GM18505 (cell line): ENCODE results near the gene C1orf174.

Experiments used
- ATAC-seq: cut with Tn5 transposase; IDR thresholded peaks from one replicate; pipeline ENCODE4 v1.9.1; 2021; ENCODE audit not compliant: unreplicated experiment
- POLR2A ChIP-seq: IDR thresholded peaks from 4 replicates; pipeline ENCODE4 v1.6.1; 2011; ENCODE audit warnings: borderline replicate concordance; ENCODE audit not compliant: insufficient read depth, insufficient read length; ENCODE audit errors: extremely low read depth

Gene C1orf174

DNA sequence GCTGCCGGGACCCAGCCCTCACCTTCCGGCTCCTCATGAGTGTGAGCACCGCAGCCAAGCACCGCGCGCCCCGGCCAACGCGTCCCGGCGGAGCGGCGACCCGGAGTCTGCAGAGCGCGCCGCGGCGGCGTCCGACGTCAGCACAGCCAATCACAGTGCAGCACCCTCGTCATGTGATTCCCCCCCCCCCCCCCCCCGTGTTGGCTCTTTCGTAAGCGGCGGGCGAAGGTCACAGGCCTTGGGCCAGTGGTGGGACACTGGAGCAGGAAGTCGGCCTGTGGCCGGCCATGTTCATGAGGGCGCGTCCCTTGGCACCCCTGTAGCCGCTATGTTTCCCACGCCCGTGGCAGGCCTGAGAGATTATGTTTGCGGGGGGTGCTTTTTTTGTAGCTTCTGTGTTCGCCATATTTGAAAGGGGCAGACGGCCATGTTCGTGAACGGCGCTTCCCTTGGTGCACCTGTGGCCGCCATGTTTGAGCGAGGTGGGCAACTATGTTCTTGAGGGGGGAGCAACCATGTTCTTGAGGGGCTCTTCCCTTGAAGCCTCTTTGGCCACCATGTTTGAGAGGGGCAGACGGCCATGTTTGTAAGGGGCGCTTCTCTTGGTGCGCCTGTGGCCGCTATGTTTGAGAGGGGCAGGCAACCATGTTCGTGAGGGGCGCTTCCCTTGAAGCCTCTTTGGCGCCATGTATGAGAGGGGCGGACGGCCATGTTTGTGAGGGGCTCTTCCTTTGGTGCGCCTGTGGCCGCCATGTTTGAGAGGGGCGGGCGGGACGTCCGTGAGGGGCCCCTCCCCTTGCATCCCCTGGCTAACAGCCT, at the start of gene C1orf174:
Gene C1orf174 (minus strand): TSS at position 123 of the 819 bp plus-strand sequence. CDS start 86 bp downstream, at position 37.
- peak; percentile 65 for TF ChIP-seq POLR2A
- peak; percentile 59 for ATAC-seq

DNA sequence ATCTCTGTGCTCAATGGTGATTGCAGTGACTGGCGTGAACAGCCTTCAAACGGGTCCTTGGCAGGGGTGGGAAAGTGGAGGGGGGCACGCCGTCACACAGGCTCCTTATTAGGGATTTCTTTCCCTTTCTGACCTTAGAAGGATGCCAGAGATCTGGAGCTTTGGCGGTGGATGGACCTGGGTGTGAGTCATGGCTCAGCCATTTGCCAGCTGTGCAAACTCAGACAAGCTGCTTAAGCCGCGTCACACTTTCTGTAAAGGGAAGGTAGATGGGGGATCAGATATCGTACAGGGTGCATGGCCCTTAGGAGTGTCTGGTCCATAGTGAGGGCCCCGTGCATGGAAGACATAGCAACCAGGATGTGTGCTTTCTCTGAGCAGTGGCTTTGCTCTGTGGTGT, 48.3 kb upstream of the C1orf174 start:
- ATAC-seq = no peak
- no peak for TF ChIP-seq POLR2A

DNA sequence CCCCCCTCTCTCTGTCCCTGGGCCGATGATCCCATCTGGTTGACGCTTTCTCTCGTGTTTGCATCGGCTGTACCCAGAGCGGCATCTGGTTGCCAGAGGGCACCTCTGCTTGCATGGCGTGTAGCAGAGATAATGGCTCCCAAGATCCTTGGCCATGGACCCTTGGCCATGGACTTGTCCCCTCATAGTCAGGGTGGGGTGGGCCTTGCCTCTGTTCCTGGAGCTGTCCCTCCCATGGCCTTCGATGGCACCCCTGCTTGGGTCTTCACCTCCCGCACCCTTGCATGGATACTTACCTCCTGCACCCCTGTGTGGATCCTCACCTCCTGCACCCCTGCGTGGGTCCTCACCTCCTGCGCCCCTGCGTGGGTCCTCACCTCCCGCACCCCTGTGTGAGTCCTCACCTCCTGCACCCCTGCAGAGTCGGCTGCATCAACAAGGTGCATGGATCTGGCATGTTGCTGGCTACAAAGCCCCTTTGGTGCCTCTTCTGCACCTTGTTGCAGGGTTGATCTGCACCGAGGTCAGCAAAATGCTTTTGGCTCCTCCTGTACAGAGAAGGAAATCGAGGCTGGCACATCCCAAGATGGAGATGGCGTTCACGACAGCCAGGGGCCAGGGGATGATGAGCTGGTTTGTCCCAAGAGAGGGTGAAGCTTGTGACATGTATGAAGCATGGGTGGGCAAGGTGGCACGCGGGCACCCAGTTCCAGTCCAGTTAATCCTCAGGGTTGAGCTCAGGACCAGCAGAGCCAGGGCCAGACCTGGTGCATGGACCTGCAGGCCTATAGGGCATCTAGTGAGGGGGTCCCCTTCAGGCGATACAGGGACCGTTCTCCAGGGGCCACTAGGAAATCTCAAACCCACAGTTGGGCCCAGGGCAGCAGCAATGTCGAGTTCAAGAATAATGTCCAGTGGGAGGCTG, 46.1 kb upstream of the C1orf174 start:
- no peak for TF ChIP-seq POLR2A
- ATAC-seq = no peak

DNA sequence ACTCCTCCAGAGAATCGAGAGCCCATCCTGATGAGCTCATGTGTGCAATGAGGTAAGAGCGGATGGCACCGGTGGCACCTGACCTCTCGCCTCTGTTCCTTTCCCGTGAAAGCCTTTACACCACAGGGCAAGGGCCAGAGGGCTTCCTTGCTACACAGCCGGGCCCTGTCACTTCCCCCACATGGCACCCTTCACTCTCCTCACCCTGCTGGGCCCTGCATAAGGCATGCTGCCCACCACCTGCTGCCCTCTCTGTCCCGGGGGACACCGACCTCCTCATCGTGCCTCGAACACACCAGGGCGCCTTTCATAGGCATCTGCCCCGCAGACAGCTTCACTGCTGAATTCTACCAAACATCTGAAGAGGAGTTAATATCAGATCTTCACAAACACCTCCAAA, 45.1 kb upstream of the C1orf174 start:
- no peak for TF ChIP-seq POLR2A
- ATAC-seq = no peak

DNA sequence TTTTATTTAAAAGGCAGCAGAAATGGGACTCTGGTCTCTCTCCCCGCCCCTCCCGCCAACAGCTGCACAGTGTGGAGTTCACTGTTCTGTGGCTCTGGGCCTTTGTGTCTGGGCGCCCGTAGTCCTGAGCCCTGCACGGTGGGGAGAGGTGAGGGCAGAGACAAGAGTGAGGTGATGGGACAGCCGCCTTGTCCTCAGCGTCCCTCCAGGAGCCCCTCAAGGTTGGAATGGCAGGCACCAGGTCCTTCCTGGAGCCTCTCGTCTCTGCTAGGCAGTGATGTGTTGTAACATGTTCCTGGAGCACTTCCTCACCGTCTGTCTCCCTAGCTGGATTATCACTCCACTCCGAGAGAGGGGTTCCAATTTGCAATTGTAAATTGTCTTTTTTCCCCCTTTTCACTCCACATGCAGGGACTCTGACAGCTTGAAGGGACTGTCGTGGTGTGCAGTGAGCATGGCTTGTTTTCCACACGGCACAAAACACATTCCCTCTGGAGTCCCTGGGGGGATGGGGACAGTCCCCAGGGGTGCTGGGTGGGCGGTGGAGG, 44.6 kb upstream of the C1orf174 start:
- ATAC-seq = no peak
- no peak for TF ChIP-seq POLR2A

DNA sequence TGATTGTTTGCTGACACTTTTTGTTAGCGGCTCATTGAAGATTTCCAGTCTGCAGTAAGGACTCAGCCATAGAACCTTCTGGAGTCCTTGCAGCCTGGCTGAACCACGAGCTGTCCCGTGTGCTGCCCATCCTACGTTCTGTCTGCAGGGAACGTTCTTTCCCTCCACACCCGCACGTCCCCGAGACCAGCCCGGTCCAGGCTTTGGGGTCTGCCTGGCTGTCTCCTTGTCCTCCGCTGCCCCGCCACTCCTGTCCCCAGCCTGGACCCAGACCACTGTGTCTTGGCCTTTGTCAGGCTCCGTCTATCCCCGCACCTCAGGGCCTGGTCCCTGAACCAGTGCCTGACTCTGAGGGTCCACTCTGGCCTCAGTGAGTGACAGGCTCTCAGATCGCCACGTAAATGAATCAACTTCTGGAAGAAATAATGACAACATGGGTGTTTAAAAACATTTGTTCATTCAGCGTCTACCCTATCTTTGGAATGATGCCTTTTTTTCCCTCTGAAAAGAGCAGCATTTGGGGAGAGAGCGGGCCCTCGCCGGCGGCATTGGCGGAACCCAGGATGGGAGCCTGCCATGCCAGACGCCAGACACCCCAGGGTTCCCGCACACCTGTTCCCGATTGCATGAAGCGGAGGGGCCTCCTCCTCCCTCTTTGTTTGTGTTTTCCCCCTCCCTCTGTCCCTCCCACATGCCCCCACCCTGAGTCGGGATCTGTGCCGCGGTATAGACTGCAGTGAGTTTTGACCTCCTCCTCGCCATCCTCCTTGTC, 43.9 kb upstream of the C1orf174 start:
- TF ChIP-seq POLR2A = no peak
- ATAC-seq = no peak

DNA sequence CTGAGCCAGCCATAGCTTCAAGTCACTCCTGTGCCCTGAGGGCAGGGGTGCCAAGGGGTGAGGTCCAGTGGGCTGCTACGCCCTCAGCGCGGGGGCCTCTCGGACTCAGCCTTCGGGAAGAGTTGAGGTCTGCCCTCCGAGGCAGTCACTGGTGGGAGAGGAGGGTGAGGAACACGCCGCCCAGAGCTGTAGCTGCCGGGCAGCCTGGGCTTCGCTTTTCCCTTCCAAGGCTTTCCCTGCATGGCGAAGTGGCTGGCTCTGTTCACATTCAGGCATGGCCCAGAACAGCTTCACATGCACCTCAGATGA, 43.0 kb upstream of the C1orf174 start:
- ATAC-seq = no peak
- no peak for TF ChIP-seq POLR2A

DNA sequence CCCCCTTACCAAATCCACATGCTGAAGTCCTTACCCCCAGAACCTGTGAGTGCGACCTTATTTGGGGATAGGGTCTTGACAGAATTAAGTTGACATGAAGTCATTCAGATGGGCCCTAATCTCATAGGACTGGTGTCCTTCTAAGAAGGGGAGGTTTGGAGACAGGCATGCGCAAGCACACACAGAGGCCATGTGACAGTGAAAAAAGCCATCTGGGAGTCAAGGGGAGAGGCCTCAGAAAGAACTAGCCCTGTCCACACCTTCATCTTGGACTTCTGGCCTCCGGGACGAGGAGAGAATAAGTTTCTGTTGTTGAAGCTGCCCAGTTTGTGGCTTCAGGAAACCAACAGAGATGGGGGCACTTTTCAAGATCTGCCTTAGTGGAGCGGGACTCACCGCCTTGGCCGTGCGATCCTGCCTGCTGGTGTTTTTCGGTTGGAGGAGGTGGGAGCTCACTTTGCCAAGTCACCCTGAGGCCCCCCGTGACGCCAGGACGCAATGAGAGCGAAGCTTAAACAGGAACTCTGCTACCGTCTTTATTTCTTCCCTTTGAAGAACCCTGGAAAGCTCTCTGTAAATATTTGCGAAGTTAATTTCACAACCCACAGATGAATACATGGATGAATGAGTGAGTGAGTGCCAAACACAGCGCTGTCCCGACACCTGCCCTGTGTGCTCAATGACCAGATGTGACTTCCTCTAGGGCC, 42.5 kb upstream of the C1orf174 start:
- ATAC-seq = no peak

DNA sequence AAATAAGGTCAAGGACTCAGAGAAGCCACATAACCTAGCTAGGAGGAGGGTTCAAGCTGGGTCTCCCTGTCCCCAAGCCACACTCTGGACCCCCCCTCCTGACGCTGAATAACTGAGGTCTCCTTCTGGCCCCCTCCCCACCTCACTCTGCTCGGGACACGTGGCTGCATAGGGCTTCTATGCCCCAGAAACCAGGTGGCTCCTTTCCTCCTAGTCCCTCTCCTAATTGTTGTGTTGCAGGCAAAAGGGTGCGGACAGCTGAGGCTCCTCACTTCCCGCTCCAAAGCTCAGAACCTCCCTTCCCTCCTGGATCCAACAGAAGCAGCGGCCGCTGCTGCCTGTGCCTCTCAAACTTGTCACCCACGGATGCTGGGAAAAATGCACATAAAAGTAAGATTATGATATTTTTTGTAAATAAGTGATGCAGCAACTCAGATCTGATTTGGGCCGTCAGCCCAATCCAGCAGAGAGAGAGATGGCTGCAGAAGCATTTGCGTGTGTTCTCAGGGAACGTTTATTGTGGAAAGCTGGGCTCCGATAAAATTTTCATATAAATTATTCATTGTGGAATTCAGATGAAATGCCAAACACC, 40.8 kb upstream of the C1orf174 start:
- no peak for TF ChIP-seq POLR2A
- ATAC-seq = no peak

More for the DNA sequence above, 42.5 kb upstream of the C1orf174 start:
- no peak for TF ChIP-seq POLR2A

DNA sequence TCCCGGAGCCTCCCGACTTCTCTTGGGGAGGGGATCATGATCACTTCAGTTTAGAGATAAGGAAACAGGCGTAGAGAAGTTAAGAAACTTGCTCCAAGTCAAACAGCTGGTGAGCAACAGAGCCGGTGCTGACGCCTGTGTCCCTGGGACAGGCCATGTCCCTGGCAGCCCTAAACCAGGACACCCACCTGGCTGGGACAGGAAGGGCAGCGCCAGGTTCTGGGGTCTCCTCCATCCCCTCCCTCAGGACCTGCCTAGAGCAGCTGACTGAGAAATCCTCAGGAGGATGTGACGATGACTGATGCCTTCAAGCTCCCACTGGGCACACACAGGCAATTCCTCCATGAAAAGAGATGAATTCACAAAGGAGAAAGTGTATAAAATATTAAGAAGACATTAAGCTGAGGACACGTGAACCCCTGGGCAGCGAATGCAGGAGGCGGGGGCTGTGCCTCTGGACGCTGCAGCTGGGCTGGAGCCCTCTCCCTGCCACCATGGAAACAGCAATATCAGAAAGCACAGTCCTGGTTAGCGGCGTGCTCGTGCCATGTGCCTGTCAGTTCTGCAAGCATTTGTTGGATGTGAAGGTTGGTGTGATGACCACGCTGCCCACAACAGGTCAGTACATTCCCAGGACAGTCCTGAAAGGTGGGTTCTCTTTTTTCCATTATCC, 40.1 kb upstream of the C1orf174 start:
- TF ChIP-seq POLR2A = no peak

DNA sequence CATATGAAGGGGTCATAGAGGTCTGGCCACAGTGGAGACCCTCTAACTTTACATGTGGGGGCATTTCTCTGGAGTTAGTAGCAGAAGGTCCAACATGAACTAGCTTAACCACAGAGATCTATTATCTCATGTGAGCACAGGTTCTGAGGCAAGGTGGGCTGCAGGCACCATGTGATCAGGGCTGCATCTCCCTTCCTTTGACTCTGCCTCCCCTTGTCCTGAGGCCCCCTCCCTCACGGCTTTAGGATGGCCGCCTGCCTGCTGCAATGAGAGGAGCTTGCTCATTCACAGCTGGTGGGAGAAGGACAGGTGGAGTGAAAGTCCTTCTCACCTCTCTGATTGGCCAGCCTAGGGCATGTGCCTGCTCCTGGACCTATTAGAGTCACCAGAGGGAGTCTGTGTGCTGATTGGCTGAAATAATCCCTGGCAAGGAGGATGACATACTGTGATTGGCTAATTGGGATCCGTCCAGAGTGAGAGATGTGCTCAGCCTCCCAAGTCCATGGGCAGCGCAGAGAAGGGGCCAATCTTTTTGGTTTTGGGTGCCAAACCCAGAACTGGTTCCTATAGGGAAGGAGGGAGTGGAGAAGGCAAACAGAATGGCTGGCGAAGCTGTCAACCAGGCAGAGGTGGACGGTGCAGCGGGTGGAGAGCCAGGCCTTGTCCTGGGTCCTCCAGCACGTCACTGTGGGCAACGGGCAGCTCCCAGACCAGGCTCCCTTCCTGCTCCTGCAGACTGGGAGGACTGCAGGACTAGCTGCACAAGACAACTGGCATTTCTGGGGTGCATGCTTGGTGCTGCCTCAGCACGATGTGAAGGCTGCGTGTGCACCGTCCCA, 39.4 kb upstream of the C1orf174 start:
- ATAC-seq = no peak
- TF ChIP-seq POLR2A = no peak

More for the DNA sequence above, 40.1 kb upstream of the C1orf174 start:
- no peak for ATAC-seq

DNA sequence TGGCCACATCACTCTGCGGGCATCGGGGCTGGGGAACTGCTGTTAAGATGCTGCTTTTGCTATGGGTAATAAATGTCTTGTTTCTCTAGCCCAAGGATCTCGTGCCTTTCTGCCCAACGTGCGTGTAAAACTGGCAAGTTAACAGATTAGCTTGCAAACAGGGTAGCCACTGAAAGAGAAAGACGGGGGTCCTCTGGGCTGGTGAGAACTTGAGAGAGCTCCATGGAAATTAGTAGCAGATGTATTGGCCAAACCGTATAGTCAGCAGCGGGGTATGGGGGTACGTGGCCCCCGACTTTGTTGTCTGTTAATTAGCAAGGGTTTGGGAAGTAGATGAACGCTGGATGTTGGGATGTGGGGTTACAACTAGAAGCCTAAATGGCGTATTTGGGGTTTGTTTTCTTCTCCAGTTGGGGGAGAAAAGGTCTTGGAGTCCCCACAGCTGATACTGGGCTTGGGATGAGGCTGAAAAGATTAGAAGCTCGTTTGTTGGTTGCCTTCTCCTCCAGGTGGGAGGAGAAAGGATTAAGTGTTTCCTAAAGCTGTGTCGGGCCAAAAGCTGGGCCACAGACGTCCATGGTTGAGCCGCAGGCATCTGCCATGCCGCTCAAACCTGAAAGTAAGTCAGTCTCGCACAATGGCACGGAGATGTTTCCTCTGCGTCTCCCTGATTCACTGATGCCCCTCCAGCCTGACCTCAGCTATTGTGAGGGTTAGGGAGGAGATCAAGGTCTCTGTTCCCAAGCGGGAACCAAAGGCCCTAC, 32.3 kb upstream of the C1orf174 start:
- no peak for ATAC-seq
- no peak for TF ChIP-seq POLR2A
